HG03039 (cell line): Measurements from ENCODE around the gene TGFBI.

Source experiments
- ATAC-seq: cut with Tn5 transposase; IDR thresholded peaks from one replicate; pipeline ENCODE4 v1.9.1; 2021; ENCODE audit warnings: mild to moderate bottlenecking, moderate library complexity; ENCODE audit not compliant: unreplicated experiment

The TGFBI gene

GRCh38 chr5:136001466-136001981 lies 27.3 kb upstream of the TGFBI start:
- no peak for ATAC-seq

- ATAC-seq = no peak
Observed at GRCh38 chr5:136004436-136004835, 24.4 kb upstream of the TGFBI start.

GRCh38 chr5:136005476-136005875 lies 23.3 kb upstream of the TGFBI start:
- ATAC-seq = no peak

- ATAC-seq = no peak
Observed at GRCh38 chr5:136006164-136006563, 22.6 kb upstream of the TGFBI start.

GRCh38 chr5:136006761-136007251 lies 22.0 kb upstream of the TGFBI start:
- no peak for ATAC-seq

- ATAC-seq = no peak
Observed at GRCh38 chr5:136007271-136007670, 21.5 kb upstream of the TGFBI start.

GRCh38 chr5:136011414-136012001 lies 17.3 kb upstream of the TGFBI start:
- no peak for ATAC-seq

- no peak for ATAC-seq
Observed at GRCh38 chr5:136012041-136012804, 16.6 kb upstream of the TGFBI start.

GRCh38 chr5:136013559-136013958 lies 15.2 kb upstream of the TGFBI start:
- ATAC-seq = no peak

- no peak for ATAC-seq
Observed at GRCh38 chr5:136014049-136015002, 14.5 kb upstream of the TGFBI start.

- ATAC-seq = no peak
Observed at GRCh38 chr5:136015003-136015375, 13.8 kb upstream of the TGFBI start.

- ATAC-seq = no peak
Observed at GRCh38 chr5:136015966-136016650, 12.7 kb upstream of the TGFBI start.

GRCh38 chr5:136016945-136017530 lies 11.8 kb upstream of the TGFBI start:
- ATAC-seq = no peak

GRCh38 chr5:136018814-136019783 lies 9.7 kb upstream of the TGFBI start:
- no peak for ATAC-seq

- no peak for ATAC-seq
Observed at GRCh38 chr5:136020001-136020382, 8.8 kb upstream of the TGFBI start.

GRCh38 chr5:136020383-136021015 lies 8.3 kb upstream of the TGFBI start:
- ATAC-seq = no peak

- ATAC-seq = no peak
Observed at GRCh38 chr5:136021016-136021405, 7.8 kb upstream of the TGFBI start.

- ATAC-seq = no peak
Observed at GRCh38 chr5:136022965-136023364, 5.8 kb upstream of the TGFBI start.
